Left lung (tissue), 10 donors: Measurements from ENCODE around the gene TPH2. TPM values are rescaled to one million over a fixed set of nuclear protein-coding genes. Genes with fewer than 3 reads are reported as not detected.

Experiments
- ATAC-seq: fragments of 200-7000 bp; cut with Tn5 transposase; one replicate; pipeline ENCODE4 v1.9.1; 2020; ENCODE audit warnings: moderate library complexity
- DNase-seq, 4 donors: peaks; one replicate each; pipeline ENCODE4 v3.0.0-alpha.2; 2013 to 2020
- H3K27ac ChIP-seq, 2 donors: fragments of 200-600 bp; sonication (generic) in 1 of 2; one replicate each; pipeline versions ENCODE4 v1.5.0 to v1.8.0; 2020 to 2021
- H3K27me3 ChIP-seq, 2 donors: fragments of 200-600 bp; sonication (generic) in 1 of 2; one replicate each; pipeline versions ENCODE4 v1.5.0 to v1.8.0; 2020 to 2021
- H3K36me3 ChIP-seq, 2 donors: fragments of 200-600 bp; sonication (generic) in 1 of 2; one replicate each; pipeline versions ENCODE4 v1.5.0 to v1.8.0; 2020 to 2021
- H3K4me1 ChIP-seq, 2 donors: fragments of 200-600 bp; one replicate each; pipeline ENCODE4 v1.8.0; 2021
- H3K4me3 ChIP-seq, 2 donors: fragments of 200-600 bp; sonication (generic) in 1 of 2; one replicate each; pipeline versions ENCODE4 v1.5.0 to v1.8.0; 2020 to 2021; ENCODE audit warnings: mild to moderate bottlenecking in 1 of 2
- H3K9me3 ChIP-seq, 2 donors: fragments of 200-600 bp; sonication (generic) in 1 of 2; one replicate each; pipeline versions ENCODE4 v1.5.0 to v1.8.0; 2020 to 2021
- CTCF ChIP-seq, 2 donors: fragments of 200-600 bp; sonication (generic) in 1 of 2; IDR thresholded peaks; one replicate each; pipeline versions ENCODE4 v1.5.0 to v1.8.0; 2021; ENCODE audit warnings: antibody characterized with exemption in 2 of 2
- intact Hi-C, 2 donors: fragments of 100-400 bp; cut with DNase I; formaldehyde crosslinking; loops; one replicate each; pipeline versions ENCODE4 v1.11.2 to v1.14.2; 2022
- polyA plus RNA-seq, 6 donors: library from polyadenylated mRNA; unstranded; fragments of 120-200 nt; gene quantifications; one replicate each; pipeline ENCODE4 v1.2.1, GENCODE V29; 2013; ENCODE audit not compliant: insufficient read length in 6 of 6
- total RNA-seq, 2 donors: library from RNA; stranded (reverse); fragmentation: NEBNext Ultra II Directional; extraction: Animal tissue kit (Norgen Biotek cat#: 25700); gene quantifications; one replicate each; pipeline ENCODE4 v1.2.1, GENCODE V29; 2021
- donor health status: DM: no; HTN: yes; CAD: no.
- donor health status: DM: no; HTN: no; CAD: no.

TPH2 gene
- total and polyA plus RNA-seq, 8 donors = 0.10 to 0.52 (median 0.25) TPM; not detected in 1

- Histone ChIP-seq H3K4me3 (no peak overlapping the region), H3K9me3 (peaks cover 0 to 7% of the 10 kb centered on the region in 2 donors), H3K27ac (no peak overlapping the region), H3K36me3 (no peaks in the 10 kb centered on the region), H3K4me1 (no peaks in the 10 kb centered on the region), H3K27me3 (no peaks in the 10 kb centered on the region)
- intact Hi-C loops = no loop called here
- ATAC-seq (no peak), DNase-seq (peak in 1 of 4 donors; percentile 34)
- no peak for TF ChIP-seq CTCF (IDR thresholded peaks at IDR 0.05)
Observed at GRCh38 chr12:72075891-72076557, 137.4 kb downstream of the TPH2 start.

GRCh38 chr12:72076558-72076915, 137.9 kb downstream of the TPH2 start:
- ATAC-seq (no peak), DNase-seq (no peak)
- intact Hi-C loops = no loop called here
- Histone ChIP-seq H3K27me3 (no peaks in the 10 kb centered on the region), H3K9me3 (peaks cover 0 to 2% of the 10 kb centered on the region in 2 donors), H3K4me3 (no peak overlapping the region), H3K27ac (no peak overlapping the region), H3K4me1 (no peaks in the 10 kb centered on the region), H3K36me3 (no peaks in the 10 kb centered on the region)
- TF ChIP-seq CTCF (IDR thresholded peaks at IDR 0.05) = no peak

- intact Hi-C loops = no loop called here
- no peak for TF ChIP-seq CTCF (IDR thresholded peaks at IDR 0.05)
- Histone ChIP-seq H3K36me3 (no peaks in the 10 kb centered on the region), H3K4me3 (no peak overlapping the region), H3K4me1 (no peaks in the 10 kb centered on the region), H3K9me3 (no peaks in the 10 kb centered on the region), H3K27me3 (no peaks in the 10 kb centered on the region), H3K27ac (no peak overlapping the region)
- DNase-seq (no peak), ATAC-seq (no peak)
Observed at GRCh38 chr12:72077111-72077820, 138.6 kb downstream of the TPH2 start.

GRCh38 chr12:72081777-72082176, 143.1 kb downstream of the TPH2 start:
- no peak overlapping the region for H3K27ac ChIP-seq
- TF ChIP-seq CTCF (IDR thresholded peaks at IDR 0.05) = no peak
- no peaks in the 10 kb centered on the region for H3K4me1 ChIP-seq
- H3K9me3 ChIP-seq = no peaks in the 10 kb centered on the region
- intact Hi-C loops = no loop called here
- no peak for ATAC-seq
- H3K27me3 ChIP-seq = no peaks in the 10 kb centered on the region
- no peaks in the 10 kb centered on the region for H3K36me3 ChIP-seq
- no peak overlapping the region for H3K4me3 ChIP-seq
- DNase-seq = peak in 2 of 4 donors; percentile 51 to 62

Other genes starting within 250 kb of the TPH2 start
- gene RAB21, start 184.0 kb upstream of the TPH2 start, total RNA-seq = 10 to 100 TPM; 71.9 to 77.7 TPM
- gene RAB21, start 184.0 kb upstream of the TPH2 start, polyA plus RNA-seq = 10 to 100 TPM; 45.8 to 61.6 (median 55.7) TPM
- 10 to 100 TPM; 34.9 to 39.6 TPM for gene TBC1D15, start 99.1 kb upstream of the TPH2 start, total RNA-seq
- 10 to 100 TPM; 46.2 to 72.2 (median 50.3) TPM for gene TBC1D15, start 99.1 kb upstream of the TPH2 start, polyA plus RNA-seq